Testis (tissue), 2 donors: ENCODE results near the gene ESRP2.

Source experiments
- CTCF ChIP-seq, 3 experiments: fragments of 450-650 bp in 2 of 3; fragments of 200-600 bp in 1 of 3; sonication (generic) in 1 of 3; IDR thresholded peaks; one replicate each; pipeline ENCODE4 v1.5.1; 2016 to 2019; ENCODE audit warnings: antibody characterized with exemption in 3 of 3, mild to moderate bottlenecking in 2 of 3, moderate library complexity in 1 of 3
- POLR2A ChIP-seq: fragments of 450-650 bp; IDR thresholded peaks from one replicate; pipeline ENCODE4 v1.6.1; 2017; ENCODE audit warnings: antibody characterized with exemption, mild to moderate bottlenecking, moderate library complexity

GRCh38 chr16:68188170-68188569 is 47.8 kb downstream of the ESRP2 start:
- no peak for TF ChIP-seq CTCF (IDR thresholded peaks at IDR 0.05)
- no peak for TF ChIP-seq POLR2A
